NCI-H1105 treated with DMSO at 0.1 percent for 48 hours (cell line): ENCODE data around the gene GJA10.

ENCODE experiments used
- DNase-seq: peaks from one replicate; lab custom pipeline; 2025; lab: John Stamatoyannopoulos, UW

Gene GJA10

GRCh38 chr6:89944826-89945407, 50.6 kb downstream of the GJA10 start:
- peak; percentile 20 for DNase-seq
